Sigmoid colon (tissue), 7 donors: ENCODE results near the gene OTOP3. TPM values are rescaled to one million over a fixed set of nuclear protein-coding genes. Genes with fewer than 3 reads are reported as not detected.

ENCODE experiments used
- DNase-seq: peaks from one replicate; pipeline ENCODE4 v3.0.0-alpha.2; 2019
- H3K27ac ChIP-seq, 4 donors: fragments of 200-600 bp; sonication (generic); one replicate each; pipeline ENCODE4 v1.5.1; 2016 to 2019; ENCODE audit warnings: mild to moderate bottlenecking in 1 of 4
- H3K27me3 ChIP-seq, 3 donors: fragments of 200-600 bp; sonication (generic); one replicate each; pipeline ENCODE4 v1.5.1; 2019; ENCODE audit warnings: mild to moderate bottlenecking in 1 of 3
- H3K36me3 ChIP-seq, 4 donors: fragments of 200-600 bp; sonication (generic); one replicate each; pipeline ENCODE4 v1.5.1; 2016 to 2019
- H3K4me1 ChIP-seq, 4 donors: fragments of 200-600 bp; sonication (generic); one replicate each; pipeline ENCODE4 v1.5.1; 2017 to 2019
- H3K4me3 ChIP-seq, 4 donors: fragments of 200-600 bp; sonication (generic); one replicate each; pipeline ENCODE4 v1.5.1; 2017 to 2019; ENCODE audit warnings: mild to moderate bottlenecking in 2 of 4, moderate library complexity in 1 of 4
- H3K9me3 ChIP-seq, 4 donors: fragments of 200-600 bp in 3 of 4; sonication (generic) in 3 of 4; one replicate each; pipeline versions ENCODE4 v1.5.1 to v1.6.1; 2013 to 2019
- EP300 ChIP-seq, 4 donors: sonication (generic); formaldehyde crosslinking; IDR thresholded peaks; one replicate each; pipeline ENCODE4 v1.6.1; 2017; ENCODE audit warnings: antibody characterized with exemption in 4 of 4
- POLR2A ChIP-seq, 2 donors: fragments of 450-650 bp; IDR thresholded peaks; one replicate each; pipeline ENCODE4 v1.6.1; 2016; ENCODE audit warnings: antibody characterized with exemption in 2 of 2, mild to moderate bottlenecking in 2 of 2, moderate library complexity in 2 of 2
- POLR2AphosphoS5 ChIP-seq, 4 donors: sonication (generic); formaldehyde crosslinking; IDR thresholded peaks; one replicate each; pipeline ENCODE4 v1.6.1; 2017; ENCODE audit warnings: antibody characterized with exemption in 4 of 4
- WGBS, 2 donors: extraction: QIAGEN DNeasy Blood & Tissue Kit; methylation state at CpG; one replicate each; pipeline ENCODE4 v1.1.7; 2013; 5-methylcytosine and 5-hydroxymethylcytosine counted together
- intact Hi-C: fragments of 100-400 bp; cut with DNase I; formaldehyde crosslinking; loops from one replicate; pipeline ENCODE4 v1.15.1; 2023
- polyA plus RNA-seq, 3 donors: library from polyadenylated mRNA; stranded (reverse); fragments of 200-250 nt; gene quantifications; one replicate each; pipeline ENCODE4 v1.2.3, GENCODE V29; 2013
- total RNA-seq, 4 donors: library from RNA; depleted of rRNA; stranded (reverse); fragments of >200 nt; gene quantifications; one replicate each; pipeline ENCODE4 v1.1.0, GENCODE V29; 2016
- TF ChIP-seq, protein P1 (sequence below), 4 experiments: fragments of 450-650 bp in 3 of 4; fragments of 200-600 bp in 1 of 4; IDR thresholded peaks; one replicate each; pipeline ENCODE4 v1.5.1; 2016 to 2019; ENCODE audit warnings: antibody characterized with exemption in 4 of 4, mild to moderate bottlenecking in 3 of 4, moderate library complexity in 2 of 4
- donor health status: healthy with polysubstance abuse.
- donor health status: Bipolar disorder and iron deficiency.
- donor health status: healthy.

Gene OTOP3
- total and polyA plus RNA-seq, 7 donors: 0.28 to 1.8 (median 0.60) TPM; not detected in 4

GRCh38 chr17:74950207-74950606 is 14.5 kb downstream of the OTOP3 start:
- peaks cover 0 to 57% (median 0%) of the 10 kb centered on the region in 3 donors for H3K27me3 ChIP-seq
- 32 to 63% methylated on average over 8 of the region's 8 CpGs for WGBS, 2 donors
- no peak for TF ChIP-seq EP300 (IDR thresholded peaks at IDR 0.05)
- no peak for TF ChIP-seq POLR2A (IDR thresholded peaks at IDR 0.05)
- TF ChIP-seq, protein P1, sequence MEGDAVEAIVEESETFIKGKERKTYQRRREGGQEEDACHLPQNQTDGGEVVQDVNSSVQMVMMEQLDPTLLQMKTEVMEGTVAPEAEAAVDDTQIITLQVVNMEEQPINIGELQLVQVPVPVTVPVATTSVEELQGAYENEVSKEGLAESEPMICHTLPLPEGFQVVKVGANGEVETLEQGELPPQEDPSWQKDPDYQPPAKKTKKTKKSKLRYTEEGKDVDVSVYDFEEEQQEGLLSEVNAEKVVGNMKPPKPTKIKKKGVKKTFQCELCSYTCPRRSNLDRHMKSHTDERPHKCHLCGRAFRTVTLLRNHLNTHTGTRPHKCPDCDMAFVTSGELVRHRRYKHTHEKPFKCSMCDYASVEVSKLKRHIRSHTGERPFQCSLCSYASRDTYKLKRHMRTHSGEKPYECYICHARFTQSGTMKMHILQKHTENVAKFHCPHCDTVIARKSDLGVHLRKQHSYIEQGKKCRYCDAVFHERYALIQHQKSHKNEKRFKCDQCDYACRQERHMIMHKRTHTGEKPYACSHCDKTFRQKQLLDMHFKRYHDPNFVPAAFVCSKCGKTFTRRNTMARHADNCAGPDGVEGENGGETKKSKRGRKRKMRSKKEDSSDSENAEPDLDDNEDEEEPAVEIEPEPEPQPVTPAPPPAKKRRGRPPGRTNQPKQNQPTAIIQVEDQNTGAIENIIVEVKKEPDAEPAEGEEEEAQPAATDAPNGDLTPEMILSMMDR (IDR thresholded peaks at IDR 0.05): no peak
- TF ChIP-seq POLR2AphosphoS5 (IDR thresholded peaks at IDR 0.05): no peak
- DNase-seq: no peak
- H3K9me3 ChIP-seq: no peaks in the 10 kb centered on the region
- H3K27ac ChIP-seq: no peak overlapping the region
- H3K36me3 ChIP-seq: no peaks in the 10 kb centered on the region
- intact Hi-C loops: no loop called here
- H3K4me1 ChIP-seq: no peaks in the 10 kb centered on the region
- no peak overlapping the region for H3K4me3 ChIP-seq

- TF ChIP-seq, protein P1 (IDR thresholded peaks at IDR 0.05): no peak
- TF ChIP-seq POLR2AphosphoS5 (IDR thresholded peaks at IDR 0.05) (no peak), EP300 (IDR thresholded peaks at IDR 0.05) (no peak)
- Histone ChIP-seq H3K4me1 (no peaks in the 10 kb centered on the region), H3K36me3 (no peaks in the 10 kb centered on the region), H3K27me3 (peaks cover 0 to 52% (median 0%) of the 10 kb centered on the region in 3 donors), H3K27ac (no peak overlapping the region), H3K4me3 (no peak overlapping the region), H3K9me3 (no peaks in the 10 kb centered on the region)
- DNase-seq: no peak
- intact Hi-C loops: no loop called here
- 58 to 72% methylated on average over 3 of the region's 3 CpGs for WGBS, 2 donors
Measured at GRCh38 chr17:74951065-74951464, 15.4 kb downstream of the OTOP3 start.

DNA sequence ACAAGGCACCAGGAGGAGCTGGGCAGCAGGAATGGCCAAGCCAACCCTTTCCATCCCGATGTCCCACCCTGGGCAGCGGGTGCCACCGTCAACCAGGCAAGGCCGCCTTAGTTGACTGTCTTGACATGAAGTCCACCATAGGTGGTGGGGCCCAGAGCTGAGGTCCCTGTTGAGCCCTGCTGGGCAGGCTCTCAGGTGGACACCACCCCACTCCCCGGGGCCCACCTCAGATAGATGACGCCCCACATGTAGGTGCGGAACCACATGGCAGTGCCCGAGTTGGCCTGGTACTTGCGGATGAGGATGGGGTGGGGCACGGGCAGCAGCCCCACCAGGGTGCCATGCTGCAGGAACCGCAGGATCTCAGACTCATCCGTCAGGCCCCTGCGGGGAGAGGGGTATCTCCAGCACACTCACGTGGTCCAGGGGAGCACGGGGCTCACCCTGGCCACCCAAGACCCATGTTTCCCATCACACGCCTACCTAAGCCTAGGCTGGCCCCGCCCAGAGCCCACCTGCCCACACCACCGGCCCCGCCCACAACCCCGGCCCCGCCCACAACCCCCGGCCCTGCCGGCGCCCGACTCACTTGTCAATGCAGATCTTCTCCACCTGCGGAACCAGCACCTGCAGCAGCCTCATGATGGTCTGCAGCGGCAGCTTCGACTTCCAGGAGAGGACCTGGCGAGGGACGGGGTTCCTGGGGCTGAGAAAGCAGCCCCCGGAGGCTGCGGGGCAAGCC is 16.2 kb downstream of the OTOP3 start:
- H3K27ac ChIP-seq: no peak overlapping the region
- peaks cover 0 to 49% (median 0%) of the 10 kb centered on the region in 3 donors for H3K27me3 ChIP-seq
- DNase-seq: no peak
- H3K4me3 ChIP-seq: no peak overlapping the region
- WGBS, 2 donors: 76 to 84% methylated on average over 32 of the region's 32 CpGs
- H3K36me3 ChIP-seq: no peaks in the 10 kb centered on the region
- no peaks in the 10 kb centered on the region for H3K9me3 ChIP-seq
- no peak for TF ChIP-seq EP300 (IDR thresholded peaks at IDR 0.05)
- no peak for TF ChIP-seq POLR2A (IDR thresholded peaks at IDR 0.05)
- TF ChIP-seq, protein P1 (IDR thresholded peaks at IDR 0.05): no peak
- no peaks in the 10 kb centered on the region for H3K4me1 ChIP-seq
- intact Hi-C loops: no loop called here

DNA sequence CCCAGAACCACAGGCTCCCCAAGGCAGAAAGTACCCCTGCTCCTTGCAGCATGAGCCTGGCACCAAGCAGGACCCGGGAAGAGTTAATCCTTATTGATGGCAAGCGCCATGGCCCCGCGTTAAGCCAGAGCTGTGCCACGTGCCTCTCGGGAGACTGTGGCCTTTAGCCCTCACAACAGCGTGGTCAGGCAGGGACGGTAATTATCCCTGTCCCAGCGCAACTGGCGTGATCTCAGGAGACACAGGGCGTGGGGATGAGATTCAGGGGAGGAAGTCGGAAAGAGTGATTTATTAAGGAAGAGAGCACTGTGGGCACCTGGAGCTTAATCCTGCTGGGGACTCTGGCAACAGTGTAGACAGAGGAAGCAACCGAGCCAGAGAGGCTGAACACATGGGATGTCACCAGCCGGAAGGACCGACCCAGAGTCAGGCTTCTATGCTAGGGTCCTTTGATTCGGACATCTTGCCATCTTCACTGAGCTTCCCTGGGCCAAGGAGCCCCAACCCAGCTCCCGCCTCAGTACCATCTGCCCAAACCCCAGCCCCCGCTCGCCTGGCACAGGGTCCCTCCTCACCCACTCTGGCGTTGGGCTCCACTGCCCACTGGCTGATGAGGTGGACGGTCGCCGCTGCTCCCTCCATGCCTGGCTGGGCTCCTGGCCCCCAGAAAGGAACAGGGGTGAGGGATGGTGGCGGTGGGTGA is 16.9 kb downstream of the OTOP3 start:
- Histone ChIP-seq H3K9me3 (no peaks in the 10 kb centered on the region), H3K27me3 (peaks cover 0 to 42% (median 0%) of the 10 kb centered on the region in 3 donors), H3K4me1 (no peaks in the 10 kb centered on the region), H3K4me3 (no peak overlapping the region), H3K36me3 (no peaks in the 10 kb centered on the region), H3K27ac (no peak overlapping the region)
- 57 to 69% methylated on average over 24 of the region's 24 CpGs for WGBS, 2 donors
- TF ChIP-seq POLR2A (IDR thresholded peaks at IDR 0.05) (no peak), EP300 (IDR thresholded peaks at IDR 0.05) (no peak)
- TF ChIP-seq, protein P1 (IDR thresholded peaks at IDR 0.05): no peak
- no peak for DNase-seq
- intact Hi-C loops: no loop called here
